Right ventricle myocardium inferior (tissue), 1 donor: ENCODE results near the gene DPP9. TPM values are rescaled to one million over a fixed set of nuclear protein-coding genes. Genes with fewer than 3 reads are reported as not detected.
"Not testable (repeated sequence)": the region's sequence is repeated elsewhere in the genome, so short reads cannot be mapped to it uniquely, and the experiment has no call there.

Source experiments
- ATAC-seq: fragments of 200-7000 bp; cut with Tn5 transposase; one replicate; pipeline ENCODE4 v1.9.1; 2020; ENCODE audit warnings: mild to moderate bottlenecking, moderate library complexity
- DNase-seq: peaks from one replicate; pipeline ENCODE4 v3.0.0; 2021; ENCODE audit errors: missing footprints
- intact Hi-C: fragments of 100-400 bp; cut with DNase I; formaldehyde crosslinking; loops from one replicate; pipeline ENCODE4 v1.11.0; 2022
- total RNA-seq: library from RNA; stranded (reverse); fragmentation: NEBNext Ultra II Directional; extraction: Animal tissue kit (Norgen Biotek cat#: 25700); gene quantifications from one replicate; pipeline ENCODE4 v1.2.1, GENCODE V29; 2021
- donor health status: DM: no; HTN: yes; CAD: no; lungs with severe emphysema.

DPP9 gene
- total RNA-seq, 1 donor from 2014 or later, result 52.7 TPM

- intact Hi-C loops, result no loop called here
- DNase-seq, result peak; percentile 73
- ATAC-seq, result no peak
These were observed 8.0 kb downstream of the DPP9 start for GRCh38 chr19:4715529-4716221.

- DNase-seq, ATAC-seq, intact Hi-C loops: not testable (repeated sequence)
These were observed 8.5 kb downstream of the DPP9 start for GRCh38 chr19:4715178-4715528.

- ATAC-seq (no peak), DNase-seq (no peak)
- intact Hi-C loops, result no loop called here
These were observed 9.6 kb downstream of the DPP9 start for GRCh38 chr19:4714016-4714415.

GRCh38 chr19:4713384-4713951 lies 10.2 kb downstream of the DPP9 start:
- DNase-seq (peak; percentile 80), ATAC-seq (peak; percentile 55)
- intact Hi-C loops, result no loop called here

DNA sequence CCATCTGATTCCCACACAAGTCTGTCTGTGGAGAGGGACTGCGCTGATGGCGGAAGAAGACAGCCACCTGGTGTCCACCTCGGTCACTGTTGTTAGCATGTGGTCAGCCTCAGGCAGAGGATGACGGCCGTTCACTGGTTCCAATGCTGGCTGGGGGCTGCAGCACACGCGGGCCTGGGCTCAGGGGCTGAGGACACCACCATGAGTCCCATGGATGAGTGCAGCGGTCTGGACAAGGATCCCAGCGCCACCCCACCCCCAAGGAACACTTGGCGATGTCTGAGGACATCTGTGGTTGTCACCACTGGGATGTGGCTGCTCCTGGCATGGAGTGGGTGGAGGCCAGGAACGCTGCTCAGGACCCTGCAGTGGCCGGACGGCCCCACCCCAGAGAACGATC lies 10.9 kb downstream of the DPP9 start:
- no peak for ATAC-seq
- DNase-seq, result no peak
- intact Hi-C loops, result no loop called here

DNA sequence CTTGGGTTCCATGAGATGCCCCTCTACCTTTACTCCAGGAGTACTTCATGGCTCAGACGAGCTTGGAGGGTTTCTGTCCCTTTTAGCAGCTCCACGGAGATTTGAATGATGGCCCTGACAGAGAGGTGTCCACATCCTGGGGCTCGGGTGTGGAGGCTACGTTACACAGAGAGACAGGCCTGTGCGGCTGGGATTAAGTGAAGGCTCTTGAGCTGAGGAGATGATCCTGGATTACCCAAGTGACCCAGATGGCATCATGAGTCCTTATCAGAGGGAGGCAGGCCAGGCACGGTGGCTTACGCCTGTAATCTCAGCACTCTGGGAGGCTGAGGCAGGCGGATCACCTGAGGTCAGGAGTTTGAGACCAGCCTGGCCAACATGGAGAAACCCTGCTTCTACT lies 12.4 kb downstream of the DPP9 start:
- intact Hi-C loops, result no loop called here
- DNase-seq, result no peak

GRCh38 chr19:4710281-4710600 lies 13.4 kb downstream of the DPP9 start:
- intact Hi-C loops, result no loop called here
- ATAC-seq (no peak), DNase-seq (no peak)

More for the DNA sequence above, 12.4 kb downstream of the DPP9 start:
- ATAC-seq, result no peak

- ATAC-seq, result peak; percentile 42
- no peak for DNase-seq
- intact Hi-C loops, result loop anchor here (5.0 kb wide), 1 partner anchor 37 kb away; the partner anchor contains the start of gene MYDGF
These were observed 14.0 kb downstream of the DPP9 start for GRCh38 chr19:4709440-4710280.

- ATAC-seq (peak; percentile 77), DNase-seq (no peak)
- intact Hi-C loops, result loop anchor here (5.0 kb wide), 1 partner anchor 36 kb away; the partner anchor contains the start of gene MYDGF
These were observed 15.5 kb downstream of the DPP9 start for GRCh38 chr19:4707956-4708650.

- intact Hi-C loops, result loop anchor here (5.0 kb wide), 1 partner anchor 35 kb away; the partner anchor contains the start of gene MYDGF
- no peak for DNase-seq
These were observed 16.3 kb downstream of the DPP9 start for GRCh38 chr19:4707322-4707721.

GRCh38 chr19:4705413-4706131 lies 18.1 kb downstream of the DPP9 start:
- no peak for DNase-seq
- ATAC-seq, result no peak
- intact Hi-C loops, result loop anchor here (5.0 kb wide), 1 partner anchor 33 kb away; the partner anchor contains the start of gene MYDGF

More at GRCh38 chr19:4707322-4707721, 16.3 kb downstream of the DPP9 start:
- peak; percentile 35 for ATAC-seq

GRCh38 chr19:4704317-4704673 lies 19.3 kb downstream of the DPP9 start:
- ATAC-seq (no peak), DNase-seq (no peak)
- intact Hi-C loops, result no loop called here

GRCh38 chr19:4703671-4704316 lies 19.8 kb downstream of the DPP9 start:
- ATAC-seq (no peak), DNase-seq (no peak)
- intact Hi-C loops, result no loop called here

DNA sequence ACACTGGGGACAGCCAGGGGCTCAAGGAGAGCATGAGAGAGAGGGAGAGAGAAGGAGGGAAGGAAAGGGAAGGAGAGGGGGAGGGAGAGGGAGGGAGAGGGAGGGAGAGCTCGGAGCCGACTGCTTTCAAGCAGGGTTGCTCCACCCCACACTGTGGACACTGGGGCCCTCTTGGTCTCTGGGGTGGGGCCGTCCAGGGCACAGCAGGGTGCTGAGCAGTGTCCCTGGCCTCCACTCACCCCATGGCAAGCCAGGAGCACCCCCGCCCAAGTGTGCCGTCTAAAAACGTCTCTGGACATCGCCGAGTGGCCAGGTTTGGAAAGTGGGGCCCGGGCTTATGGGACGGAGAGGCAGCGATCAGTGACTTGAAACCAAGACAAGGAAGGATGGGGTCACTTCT lies 20.9 kb downstream of the DPP9 start:
- intact Hi-C loops, result no loop called here
- ATAC-seq (no peak), DNase-seq (no peak)

- ATAC-seq, result no peak
- intact Hi-C loops, result no loop called here
- DNase-seq, result no peak
These were observed 22.1 kb downstream of the DPP9 start for GRCh38 chr19:4701557-4701956.

GRCh38 chr19:4700693-4700970 lies 23.0 kb downstream of the DPP9 start:
- intact Hi-C loops, result no loop called here
- DNase-seq (no peak), ATAC-seq (no peak)

- no peak for ATAC-seq
- intact Hi-C loops, result no loop called here
- DNase-seq, result no peak
These were observed 23.6 kb downstream of the DPP9 start for GRCh38 chr19:4699826-4700692.

- intact Hi-C loops, result no loop called here
- no peak for ATAC-seq
- no peak for DNase-seq
These were observed 26.3 kb downstream of the DPP9 start for GRCh38 chr19:4697304-4697703.
